WERI-Rb-1 (cell line): Measurements from ENCODE around the gene PSMD2.

Experiments used
- DNase-seq: peaks from one replicate; pipeline ENCODE4 v3.0.0-alpha.2; 2020
- H3K27ac ChIP-seq: fragments of 250-450 bp; sonication (Bioruptor Pico); 2 replicates; pipeline ENCODE4 v1.5.1; 2020; ENCODE audit warnings: mild to moderate bottlenecking, moderate library complexity
- H3K27me3 ChIP-seq: fragments of 250-450 bp; sonication (Bioruptor Pico); 2 replicates; pipeline ENCODE4 v1.5.1; 2021; ENCODE audit warnings: mild to moderate bottlenecking, low read depth, moderate library complexity; ENCODE audit not compliant: insufficient read depth, severe bottlenecking
- H3K36me3 ChIP-seq: fragments of 250-450 bp; sonication (Bioruptor Pico); 2 replicates; pipeline ENCODE4 v1.5.1; 2020; ENCODE audit warnings: mild to moderate bottlenecking, moderate library complexity
- H3K4me3 ChIP-seq: 2 replicates; pipeline ENCODE4 v1.5.1; 2011; ENCODE audit warnings: low read depth, mild to moderate bottlenecking, control low read depth, low read length
- H3K9me3 ChIP-seq: fragments of 250-450 bp; sonication (Bioruptor Pico); 2 replicates; pipeline ENCODE4 v1.5.1; 2021; ENCODE audit warnings: mild to moderate bottlenecking, moderate library complexity; ENCODE audit not compliant: severe bottlenecking
- CTCF ChIP-seq: IDR thresholded peaks from 2 replicates; pipeline ENCODE4 v1.5.1; 2011; ENCODE audit warnings: low read depth, mild to moderate bottlenecking, control low read depth, inconsistent platforms, low read length

Gene PSMD2

GRCh38 chr3:184328516-184328915 lies 29.5 kb downstream of the PSMD2 start:
- Histone ChIP-seq H3K9me3 (no peaks in the 10 kb centered on the region), H3K27ac (no peak overlapping the region), H3K4me3 (no peak overlapping the region), H3K36me3 (peaks cover 99% of the 10 kb centered on the region), H3K27me3 (no peaks in the 10 kb centered on the region)
- DNase-seq: no peak
- no peak for TF ChIP-seq CTCF

GRCh38 chr3:184332370-184333090 lies 33.5 kb downstream of the PSMD2 start:
- no peak overlapping the region for H3K4me3 ChIP-seq
- no peaks in the 10 kb centered on the region for H3K27me3 ChIP-seq
- H3K36me3 ChIP-seq: peaks cover 80% of the 10 kb centered on the region
- no peaks in the 10 kb centered on the region for H3K9me3 ChIP-seq
- no peak for TF ChIP-seq CTCF
- no peak for DNase-seq
- H3K27ac ChIP-seq: no peak overlapping the region

GRCh38 chr3:184333190-184333589 lies 34.1 kb downstream of the PSMD2 start:
- Histone ChIP-seq H3K4me3 (no peak overlapping the region), H3K9me3 (no peaks in the 10 kb centered on the region), H3K36me3 (peaks cover 74% of the 10 kb centered on the region), H3K27ac (no peak overlapping the region), H3K27me3 (no peaks in the 10 kb centered on the region)
- no peak for DNase-seq
- no peak for TF ChIP-seq CTCF

GRCh38 chr3:184333700-184334099 lies 34.7 kb downstream of the PSMD2 start:
- Histone ChIP-seq H3K9me3 (no peaks in the 10 kb centered on the region), H3K27ac (no peak overlapping the region), H3K36me3 (peaks cover 70% of the 10 kb centered on the region), H3K27me3 (no peaks in the 10 kb centered on the region), H3K4me3 (no peak overlapping the region)
- no peak for TF ChIP-seq CTCF
- no peak for DNase-seq

GRCh38 chr3:184334470-184335158 lies 35.6 kb downstream of the PSMD2 start:
- H3K27me3 ChIP-seq: no peaks in the 10 kb centered on the region
- no peak for DNase-seq
- no peak overlapping the region for H3K4me3 ChIP-seq
- no peak for TF ChIP-seq CTCF
- H3K9me3 ChIP-seq: no peaks in the 10 kb centered on the region
- H3K36me3 ChIP-seq: peaks cover 60% of the 10 kb centered on the region
- H3K27ac ChIP-seq: peak overlapping the region; percentile 93
